Measurements from ENCODE around the gene DPAGT1.

Gene DPAGT1

DNA sequence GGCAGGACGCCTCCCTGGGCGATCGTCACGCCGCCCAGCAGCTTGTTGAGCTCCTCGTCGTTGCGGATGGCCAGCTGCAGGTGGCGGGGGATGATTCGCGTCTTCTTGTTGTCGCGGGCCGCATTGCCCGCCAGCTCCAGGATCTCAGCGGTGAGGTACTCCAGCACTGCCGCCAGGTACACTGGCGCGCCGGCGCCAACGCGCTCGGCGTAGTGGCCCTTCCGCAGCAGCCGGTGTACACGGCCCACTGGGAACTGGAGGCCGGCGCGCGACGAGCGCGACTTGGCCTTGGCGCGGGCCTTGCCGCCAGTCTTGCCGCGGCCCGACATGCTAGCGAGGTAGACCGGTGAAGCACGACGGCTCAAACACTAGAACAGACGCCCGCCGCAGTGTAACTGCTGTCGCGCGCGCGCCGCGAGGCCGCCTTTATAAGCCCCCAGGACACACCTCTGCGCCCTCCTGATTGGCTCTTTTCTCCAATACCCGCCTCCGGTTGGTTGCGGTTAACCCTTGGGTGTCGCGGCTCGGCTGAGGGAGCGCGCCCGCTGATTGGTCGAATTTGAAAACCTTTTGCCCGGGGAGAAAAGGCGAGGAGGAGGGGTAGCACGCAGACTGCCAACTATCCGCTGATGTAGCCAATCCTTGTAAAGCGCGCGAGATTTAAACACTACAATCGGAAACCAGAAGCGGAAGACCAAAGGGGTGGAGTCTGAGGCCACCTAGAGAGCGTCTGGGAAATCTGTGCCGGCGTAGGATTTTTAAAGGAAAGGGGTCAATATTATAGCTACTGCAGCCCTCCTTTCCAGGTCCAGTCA, 6.4 kb downstream of the DPAGT1 start (continued):
- TF ChIP-seq ZBTB11 (tag by site-specific recombination; conservative IDR thresholded peaks at IDR 0.05; ENCODE audit: low read depth) = 0 out of 2 replicates have a peak, but pooled peaks have one; percentile 15
- TF ChIP-seq ZBTB44 (tag by site-specific recombination; IDR thresholded peaks at IDR 0.05) = no peak
- TF ChIP-seq ZNF223 (tag by site-specific recombination; IDR thresholded peaks at IDR 0.05) = no peak
- TF ChIP-seq, protein P1, sequence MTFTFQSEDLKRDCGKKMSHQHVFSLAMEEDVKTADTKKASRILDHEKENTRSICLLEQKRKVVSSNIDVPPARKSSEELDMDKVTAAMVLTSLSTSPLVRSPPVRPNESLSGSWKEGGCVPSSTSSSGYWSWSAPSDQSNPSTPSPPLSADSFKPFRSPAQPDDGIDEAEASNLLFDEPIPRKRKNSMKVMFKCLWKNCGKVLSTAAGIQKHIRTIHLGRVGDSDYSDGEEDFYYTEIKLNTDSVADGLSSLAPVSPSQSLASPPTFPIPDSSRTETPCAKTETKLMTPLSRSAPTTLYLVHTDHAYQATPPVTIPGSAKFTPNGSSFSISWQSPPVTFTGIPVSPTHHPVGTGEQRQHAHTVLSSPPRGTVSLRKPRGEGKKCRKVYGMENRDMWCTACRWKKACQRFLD (tag by site-specific recombination; IDR thresholded peaks at IDR 0.05) = no peak
- 0 out of 2 replicates have a peak, but pooled peaks have one; percentile 31 for TF ChIP-seq KLF8 (tag by site-specific recombination; IDR thresholded peaks at IDR 0.05)
- no peak for TF ChIP-seq TRIM28 (IDR thresholded peaks at IDR 0.05; ENCODE audit: borderline replicate concordance, low read length)
- peak; percentile 9; the same call in 1 of the 2 replicates for TF ChIP-seq ZNF335 (tag by site-specific recombination; conservative IDR thresholded peaks at IDR 0.05)
- TF ChIP-seq ZNF341 (tag by site-specific recombination; IDR thresholded peaks at IDR 0.05; ENCODE audit: low read depth) = no peak
- TF ChIP-seq ZNF558 (tag by site-specific recombination; IDR thresholded peaks at IDR 0.05) = no peak
- TF ChIP-seq ZNF561 (tag by site-specific recombination; IDR thresholded peaks at IDR 0.05; ENCODE audit: borderline replicate concordance) = peak; percentile 24; the same call in 1 of the 2 replicates
- peak; percentile 59 for TF ChIP-seq CTCF (tag by site-specific recombination; IDR thresholded peaks at IDR 0.05)
- TF ChIP-seq ZNF658 (tag by site-specific recombination; IDR thresholded peaks at IDR 0.05) = no peak
- 0 out of 2 replicates have a peak, but pooled peaks have one; percentile 55 for TF ChIP-seq ZNF624 (tag by site-specific recombination; IDR thresholded peaks at IDR 0.05)
- TF ChIP-seq ZNF146 (tag by site-specific recombination; IDR thresholded peaks at IDR 0.05) = no peak; the same call in 1 of the 2 replicates
- TF ChIP-seq ZNF530 (tag by site-specific recombination; IDR thresholded peaks at IDR 0.05; ENCODE audit: low read depth) = no peak
- peak; percentile 62; the same call in 1 of the 2 replicates for TF ChIP-seq ZNF777 (tag by site-specific recombination; IDR thresholded peaks at IDR 0.05; ENCODE audit: borderline replicate concordance)
- peak; percentile 80; the same call in 1 of the 2 replicates for TF ChIP-seq ZNF747 (tag by site-specific recombination; IDR thresholded peaks at IDR 0.05)
- peak; percentile 80 for TF ChIP-seq YY2 (tag by site-specific recombination; IDR thresholded peaks at IDR 0.05)
- TF ChIP-seq BCL11B (tag by site-specific recombination; IDR thresholded peaks at IDR 0.05; ENCODE audit: low read depth) = no peak
- TF ChIP-seq ZNF292 (tag by site-specific recombination; IDR thresholded peaks at IDR 0.05; ENCODE audit: borderline replicate concordance, low read depth) = no peak
- TF ChIP-seq GLIS2 (tag by site-specific recombination; IDR thresholded peaks at IDR 0.05) = peak; percentile 61
- 0 out of 2 replicates have a peak, but pooled peaks have one; percentile 22 for TF ChIP-seq ZBTB7A (tag by site-specific recombination; IDR thresholded peaks at IDR 0.05; ENCODE audit: low read depth)
- no peak for TF ChIP-seq ZNF488 (tag by site-specific recombination; IDR thresholded peaks at IDR 0.05)
- TF ChIP-seq, protein P2, sequence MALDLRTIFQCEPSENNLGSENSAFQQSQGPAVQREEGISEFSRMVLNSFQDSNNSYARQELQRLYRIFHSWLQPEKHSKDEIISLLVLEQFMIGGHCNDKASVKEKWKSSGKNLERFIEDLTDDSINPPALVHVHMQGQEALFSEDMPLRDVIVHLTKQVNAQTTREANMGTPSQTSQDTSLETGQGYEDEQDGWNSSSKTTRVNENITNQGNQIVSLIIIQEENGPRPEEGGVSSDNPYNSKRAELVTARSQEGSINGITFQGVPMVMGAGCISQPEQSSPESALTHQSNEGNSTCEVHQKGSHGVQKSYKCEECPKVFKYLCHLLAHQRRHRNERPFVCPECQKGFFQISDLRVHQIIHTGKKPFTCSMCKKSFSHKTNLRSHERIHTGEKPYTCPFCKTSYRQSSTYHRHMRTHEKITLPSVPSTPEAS (tag by site-specific recombination; IDR thresholded peaks at IDR 0.05) = 0 out of 2 replicates have a peak, but pooled peaks have one; percentile 8
- no peak for TF ChIP-seq OSR2 (tag by site-specific recombination; IDR thresholded peaks at IDR 0.05)
- no peak for TF ChIP-seq ZNF121 (tag by site-specific recombination; IDR thresholded peaks at IDR 0.05)
- TF ChIP-seq ZNF501 (tag by site-specific recombination; IDR thresholded peaks at IDR 0.05) = peak; percentile 96
- TF ChIP-seq ZEB2 (tag by site-specific recombination; IDR thresholded peaks at IDR 0.05) = peak; percentile 52; the same call in 1 of the 2 replicates
- peak; percentile 29; the same call in 1 of the 2 replicates for TF ChIP-seq ZNF768 (tag by site-specific recombination; IDR thresholded peaks at IDR 0.05)
- peak; percentile 77; the same call in 1 of the 2 replicates for TF ChIP-seq ZNF391 (tag by site-specific recombination; IDR thresholded peaks at IDR 0.05; ENCODE audit: borderline replicate concordance, low read depth)
